GM21825 (cell line): Measurements from ENCODE around the gene TMIGD3.
"Not testable (repeated sequence)": the region's sequence is repeated elsewhere in the genome, so short reads cannot be mapped to it uniquely, and the experiment has no call there.

Source experiments
- ATAC-seq: cut with Tn5 transposase; IDR thresholded peaks from one replicate; pipeline ENCODE4 v1.9.1; 2021; ENCODE audit warnings: mild to moderate bottlenecking, moderate library complexity; ENCODE audit not compliant: unreplicated experiment

The TMIGD3 gene

DNA sequence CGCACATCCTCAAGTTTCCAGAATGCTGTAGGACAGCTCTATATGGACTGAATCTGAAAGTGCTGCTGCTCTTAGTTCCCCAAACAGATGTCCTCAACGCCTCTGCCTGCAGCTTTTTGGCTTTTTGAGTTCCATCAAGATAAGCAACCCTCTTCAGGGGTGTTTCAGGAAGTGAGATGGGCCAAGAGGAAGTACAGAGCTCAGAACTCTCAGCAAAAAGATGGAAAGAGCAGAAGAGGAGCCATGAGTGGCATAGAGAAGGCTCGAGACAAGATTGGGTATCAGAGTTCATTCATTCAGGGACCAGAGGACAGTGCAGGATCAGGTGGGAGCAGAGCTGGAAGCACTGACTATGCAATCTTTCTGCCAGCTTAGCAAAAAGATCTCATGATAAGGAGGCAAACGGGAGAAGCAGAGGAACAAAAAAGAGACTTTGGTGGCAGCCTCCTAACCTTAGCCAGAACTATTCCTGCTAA, at the start of gene TMIGD3, which contains the start of gene ADORA3:
TSS of gene TMIGD3 (minus strand) at position 49 of the 476 bp plus-strand sequence. CDS start 279 bp downstream, outside the sequence.
TSS of gene ADORA3 (minus strand) at position 49 of the 476 bp plus-strand sequence. CDS start 279 bp downstream, outside the sequence.
- no peak for ATAC-seq

DNA sequence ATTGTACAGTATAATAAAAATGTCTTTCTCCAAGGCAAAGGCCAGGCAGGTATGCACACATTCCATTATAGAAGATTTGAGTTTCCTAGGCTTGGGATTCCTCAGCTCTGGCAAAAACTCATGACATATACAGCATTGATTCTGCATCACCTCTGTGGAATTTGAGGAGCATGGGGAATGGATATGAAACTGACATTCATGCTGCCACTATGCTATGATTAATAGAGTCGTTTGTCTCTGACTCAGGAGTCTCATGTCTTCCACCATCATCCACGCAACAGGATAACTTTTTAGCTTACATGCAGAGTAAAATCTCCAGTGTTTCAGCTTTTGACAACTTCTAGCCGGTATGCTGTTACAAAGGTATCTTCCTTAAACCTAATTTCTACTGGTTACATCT, 49.8 kb upstream of the TMIGD3 start:
- ATAC-seq: no peak

DNA sequence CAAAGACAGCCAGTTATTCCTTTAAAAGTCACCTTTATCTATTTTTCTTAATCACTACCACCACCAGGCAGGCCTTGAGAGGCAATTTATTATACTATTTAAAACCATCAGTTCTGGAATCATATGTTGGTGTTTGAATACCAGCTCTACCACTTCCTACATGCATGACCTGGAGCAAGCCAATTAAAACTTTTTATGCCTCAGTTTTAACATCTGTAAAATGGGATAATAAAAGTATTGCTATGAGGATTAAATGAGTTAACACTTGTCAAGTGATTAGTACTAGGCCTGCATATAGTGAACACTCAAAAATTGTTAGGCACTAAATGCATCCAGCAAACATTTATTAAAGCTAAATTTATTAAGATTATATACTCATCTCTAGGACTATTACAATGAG, 49.2 kb upstream of the TMIGD3 start:
- no peak for ATAC-seq

DNA sequence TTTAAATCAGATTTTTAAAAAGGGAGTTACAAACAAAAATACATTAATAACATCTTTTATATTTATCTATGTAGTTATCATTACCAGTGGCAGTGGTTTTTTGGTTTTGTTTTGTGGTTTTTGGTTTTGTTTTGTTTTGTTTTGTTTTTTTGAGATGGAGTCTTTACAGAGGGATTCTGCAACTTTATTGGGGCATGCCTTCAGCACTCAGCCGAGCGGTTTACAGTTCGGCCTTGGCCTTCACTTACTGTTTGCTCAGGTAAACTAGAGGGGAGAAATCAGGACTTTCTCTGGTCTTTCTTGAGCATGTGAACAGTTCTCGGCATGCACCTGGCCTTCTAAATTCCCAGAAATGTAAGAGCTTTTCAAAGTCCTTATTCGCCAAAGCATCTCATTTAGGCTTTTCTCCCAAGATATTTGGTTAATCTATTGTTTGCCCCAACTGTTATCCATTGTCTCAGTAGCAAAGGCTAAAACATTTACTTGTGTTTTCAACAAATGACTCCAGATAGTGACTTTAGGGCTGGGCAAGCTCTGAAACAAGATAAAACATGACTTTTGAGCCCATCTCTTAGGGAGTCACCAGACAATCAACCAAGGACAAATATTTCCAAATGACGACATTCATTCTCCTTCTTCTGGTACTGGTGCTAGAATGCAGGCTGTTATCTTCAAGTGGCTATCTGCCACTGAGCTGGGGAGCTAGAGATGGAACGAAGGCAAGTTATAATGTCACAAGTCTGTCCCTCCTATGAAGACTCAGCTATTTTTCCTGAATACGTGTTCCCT, 48.4 kb upstream of the TMIGD3 start:
- ATAC-seq: no peak

DNA sequence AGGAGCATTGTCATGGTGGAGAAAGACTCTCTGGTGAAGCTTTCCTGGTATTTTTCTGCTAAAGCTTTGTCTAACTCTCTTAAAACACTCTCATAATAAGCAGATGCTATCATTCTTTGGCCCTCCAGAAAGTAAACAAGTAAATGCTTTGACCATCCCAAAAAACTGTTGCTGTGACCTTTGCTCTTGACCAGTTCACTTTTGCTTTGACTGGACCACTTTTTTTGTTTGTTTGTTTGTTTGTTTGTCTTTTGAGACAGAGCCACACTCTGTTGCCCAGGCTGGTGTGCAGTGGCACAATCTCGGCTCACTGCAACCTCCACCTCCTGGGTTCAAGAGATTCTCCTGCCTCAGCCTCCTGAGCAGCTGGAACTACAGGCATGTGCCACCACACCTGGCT, 44.4 kb upstream of the TMIGD3 start:
- not testable (repeated sequence) for ATAC-seq

DNA sequence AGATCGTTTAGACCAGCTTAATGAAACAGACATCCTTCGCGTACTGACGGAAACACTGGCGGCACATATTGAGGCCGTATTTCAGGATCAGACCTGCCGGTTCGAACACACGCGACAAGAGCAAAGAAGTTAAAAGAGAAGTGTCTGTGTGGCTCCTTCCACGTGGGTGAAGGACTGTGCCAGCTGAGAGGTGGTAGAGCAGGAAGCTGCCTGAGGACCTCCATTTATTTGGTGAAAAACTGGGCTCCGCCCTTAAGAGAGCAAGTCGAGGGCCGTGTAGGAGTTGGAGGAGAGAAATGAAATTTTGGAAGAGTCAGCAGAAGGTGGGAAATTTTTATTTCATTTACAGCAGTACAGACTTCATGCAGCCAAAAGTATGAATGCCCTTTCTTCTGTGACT, 38.8 kb upstream of the TMIGD3 start:
- ATAC-seq: no peak

DNA sequence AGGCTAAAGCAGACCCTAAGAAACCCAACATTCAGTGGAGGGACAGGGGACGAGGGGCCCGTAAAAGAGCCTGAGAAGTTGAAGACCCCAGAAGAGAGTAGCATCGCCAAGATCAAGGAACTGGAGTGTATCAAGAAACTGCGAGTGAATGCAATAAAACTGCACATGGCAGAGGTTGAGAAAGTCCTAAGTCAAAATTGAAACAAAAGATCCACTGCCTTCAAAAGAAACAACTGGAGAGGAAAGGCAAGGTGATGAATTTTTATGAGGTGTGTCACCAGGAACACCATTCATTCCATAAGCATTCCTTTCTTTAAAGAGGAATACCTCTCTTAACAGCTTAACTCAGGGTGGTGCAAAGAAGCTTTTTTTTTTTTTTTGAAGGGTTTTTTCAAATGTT, 38.3 kb upstream of the TMIGD3 start:
- no peak for ATAC-seq

DNA sequence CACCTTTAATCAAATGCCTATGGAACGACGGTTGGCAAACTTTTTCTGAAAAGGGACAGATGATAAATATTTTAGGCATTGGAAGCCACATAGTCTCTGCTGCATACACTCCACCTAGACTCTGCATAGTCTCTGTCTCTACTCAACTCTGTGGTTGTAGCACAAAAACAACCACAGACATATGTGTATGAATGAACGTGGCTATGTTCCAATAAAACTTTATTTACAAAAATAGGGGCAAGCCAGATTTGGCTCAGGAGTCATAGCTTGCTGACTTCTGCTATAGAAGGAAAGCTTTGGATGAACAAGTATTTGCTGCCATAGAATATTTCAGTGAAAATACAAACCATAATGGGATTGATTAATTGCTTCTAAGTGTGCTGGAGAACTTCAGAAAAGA, 37.5 kb upstream of the TMIGD3 start:
- no peak for ATAC-seq

DNA sequence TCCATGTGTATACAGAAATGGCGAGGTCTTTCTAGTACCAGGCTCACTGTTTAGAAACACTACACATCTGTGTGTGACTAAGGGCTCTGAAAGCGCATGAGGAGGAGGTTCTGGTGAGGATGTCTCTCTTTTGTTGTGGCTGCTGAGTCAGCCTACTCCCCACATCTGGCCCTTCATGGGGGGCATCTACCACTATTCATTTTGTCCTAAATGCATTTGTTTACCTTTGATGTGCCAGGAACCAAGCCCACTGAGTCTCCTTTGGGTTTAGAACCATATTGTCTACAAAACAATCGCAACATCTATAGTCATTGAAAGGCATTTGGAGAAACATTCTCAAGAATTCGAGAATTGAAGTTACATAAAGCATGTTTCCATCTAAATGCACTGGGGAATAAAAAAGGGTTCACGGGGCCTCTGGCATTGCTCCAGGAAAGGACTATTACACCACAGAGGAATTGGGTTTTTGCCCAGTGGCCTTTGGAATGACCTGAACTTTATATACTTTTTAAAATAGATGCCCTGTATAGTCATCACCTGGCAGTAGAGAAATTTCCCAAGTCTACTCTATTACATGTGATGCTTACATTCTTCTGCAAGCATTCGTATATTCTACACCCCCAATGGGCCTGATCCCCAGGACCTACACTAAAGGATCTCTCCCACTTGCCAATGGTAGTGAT, 35.1 kb upstream of the TMIGD3 start:
- no peak for ATAC-seq

DNA sequence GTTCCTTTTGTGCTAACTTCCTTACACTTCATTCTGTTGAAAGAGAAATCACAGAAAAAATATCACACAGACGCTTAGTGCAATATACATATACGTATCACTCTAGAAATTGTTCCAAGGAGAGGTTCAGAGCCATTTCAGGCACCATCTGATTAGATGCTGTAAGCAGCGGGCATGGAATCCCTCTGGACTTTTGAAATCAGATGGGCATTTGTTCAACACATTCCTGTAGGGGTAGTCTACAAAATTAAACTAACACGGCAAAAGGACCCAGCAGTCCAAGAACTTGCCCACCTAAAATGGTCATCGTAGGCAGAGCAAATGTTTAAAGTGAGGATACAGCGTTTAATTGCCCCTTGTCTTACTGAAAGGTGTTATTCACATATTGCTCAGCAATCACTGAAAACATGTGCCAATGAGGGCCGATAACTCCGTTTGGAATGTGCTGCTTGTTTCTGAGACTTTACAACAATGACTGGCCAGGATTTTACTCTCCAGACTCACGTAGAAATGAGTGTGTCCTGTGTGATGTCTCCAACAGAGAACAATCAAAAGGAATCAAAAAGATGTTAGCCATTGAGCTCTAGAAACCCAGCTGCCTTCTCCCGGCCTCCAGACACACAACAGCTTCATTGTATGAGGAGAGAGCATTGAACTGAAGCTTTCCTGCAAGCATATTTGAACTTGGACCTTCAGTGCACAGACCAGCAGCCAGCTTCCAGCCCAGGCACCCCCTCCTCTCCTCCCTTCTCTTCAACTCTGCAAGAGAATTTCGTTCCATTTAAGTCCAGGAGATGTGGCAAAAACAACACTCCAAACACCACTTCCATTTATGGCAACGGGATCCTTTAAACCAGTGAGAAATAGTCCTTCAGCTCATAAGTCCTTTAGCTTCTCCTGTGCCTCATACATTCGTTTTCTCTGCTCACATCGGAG, 32.1 kb upstream of the TMIGD3 start:
- ATAC-seq: no peak

DNA sequence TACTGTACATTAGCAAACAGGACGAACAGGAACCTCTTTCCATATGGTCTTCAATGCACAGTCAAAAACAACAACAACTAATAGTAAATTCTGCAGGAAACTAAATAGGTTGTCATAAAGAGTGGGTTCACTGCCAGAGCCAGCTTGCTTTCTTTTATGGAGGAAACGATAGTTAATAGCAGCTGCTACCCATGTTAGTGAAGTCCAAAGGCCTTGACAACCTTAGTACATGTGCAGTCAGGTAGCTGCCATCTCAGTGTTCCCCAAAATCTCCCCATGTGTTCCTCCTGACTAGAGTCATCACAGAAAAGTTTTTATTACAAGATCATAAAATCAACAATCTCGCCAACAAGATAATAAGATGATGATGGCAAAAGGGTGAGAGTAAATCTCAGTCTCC, 16.6 kb upstream of the TMIGD3 start:
- ATAC-seq: no peak

DNA sequence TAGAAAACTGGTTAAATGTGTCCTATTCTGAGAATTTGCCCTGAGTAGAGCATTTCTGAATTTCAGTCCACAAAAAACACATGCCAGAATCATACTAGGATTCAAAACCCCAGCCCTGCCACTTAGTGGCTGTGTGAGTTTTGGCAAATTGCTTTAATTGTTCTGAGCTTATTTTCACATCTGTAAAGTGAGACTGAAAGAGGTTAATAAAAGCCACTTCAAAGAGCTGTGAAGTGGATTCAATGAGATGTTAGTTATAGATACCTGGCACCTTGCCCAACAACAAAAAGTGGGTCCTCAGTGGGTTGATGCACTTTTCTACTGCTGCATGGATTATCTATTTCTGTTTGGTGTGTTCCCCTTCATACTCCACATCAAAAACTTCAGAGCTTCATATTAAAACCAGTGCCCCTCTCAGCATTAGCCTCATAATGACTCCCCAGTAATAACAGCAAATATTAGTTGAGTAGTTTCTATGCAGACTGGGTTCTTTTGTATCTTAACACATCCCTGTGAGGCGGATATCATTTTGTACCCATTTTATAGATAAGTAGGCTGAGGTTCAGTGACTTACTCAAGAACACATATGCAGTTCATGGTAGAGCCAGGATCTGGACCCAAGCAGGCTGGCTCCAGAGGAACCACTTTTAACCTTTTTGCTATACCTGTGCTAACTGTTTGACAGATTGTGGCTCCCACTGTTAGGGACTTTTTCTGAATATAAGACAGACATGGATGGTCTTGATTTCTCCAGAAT, 14.2 kb upstream of the TMIGD3 start:
- ATAC-seq: no peak

DNA sequence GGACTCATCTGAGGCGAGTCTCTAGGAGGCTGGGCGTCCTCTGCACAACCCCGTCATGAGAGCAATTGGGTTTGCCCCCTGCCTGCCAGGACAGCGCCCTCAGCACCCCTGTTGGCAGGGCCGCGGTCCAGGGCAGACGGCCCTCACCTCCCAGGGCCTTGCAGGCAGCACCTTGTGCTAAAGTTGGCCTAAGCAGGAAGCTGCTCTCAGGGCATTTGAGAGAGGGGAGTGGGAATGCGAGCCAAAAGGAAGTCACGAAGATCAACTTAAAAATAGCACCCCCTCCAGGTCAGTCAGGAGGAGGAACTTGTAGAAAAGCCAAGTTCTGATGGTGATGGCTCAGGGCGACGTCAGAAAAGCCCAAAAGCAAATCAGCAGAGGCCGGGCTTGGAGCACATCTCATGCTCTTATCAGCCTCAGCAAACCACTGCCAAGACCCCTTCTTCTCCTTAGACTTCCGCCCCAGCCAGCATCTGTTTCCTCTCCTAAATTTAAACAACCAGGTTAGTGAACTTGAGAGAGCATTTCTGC, 12.6 kb upstream of the TMIGD3 start:
- no peak for ATAC-seq

DNA sequence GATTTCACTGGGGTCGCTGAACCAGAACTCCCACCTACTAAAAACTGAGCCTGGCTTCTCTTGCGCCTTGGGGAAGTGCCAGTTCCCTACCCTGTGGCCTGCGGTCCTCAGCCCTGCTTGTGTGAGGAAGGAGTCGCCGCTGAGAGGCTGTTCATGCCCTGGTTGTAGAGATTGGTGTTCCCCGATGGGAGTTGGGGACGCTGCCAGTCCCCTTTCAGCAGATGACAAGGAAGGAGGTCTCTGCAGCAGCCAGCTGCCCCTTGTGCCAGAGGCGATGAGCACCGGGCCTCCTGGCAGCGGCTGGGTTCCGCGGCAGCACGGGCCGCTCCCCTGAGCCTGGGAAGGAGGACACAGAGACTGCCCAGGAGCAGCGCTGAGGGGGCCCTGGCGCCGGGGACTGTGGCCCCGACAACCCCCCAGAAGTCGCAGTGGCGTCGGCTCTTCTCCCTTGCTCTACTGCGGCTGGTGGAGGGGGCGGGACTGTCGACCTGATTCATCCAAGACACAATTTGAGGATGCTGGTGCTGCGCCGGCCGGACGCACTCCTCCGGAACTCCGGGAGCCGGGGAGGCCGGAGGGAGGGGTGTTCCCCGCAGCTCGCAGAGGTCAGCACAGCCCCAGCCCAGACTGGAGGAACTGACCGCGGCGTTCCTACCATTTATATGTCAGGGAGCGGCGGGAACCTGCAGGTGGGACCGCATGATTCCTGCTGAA, 12.0 kb upstream of the TMIGD3 start:
- ATAC-seq: no peak

DNA sequence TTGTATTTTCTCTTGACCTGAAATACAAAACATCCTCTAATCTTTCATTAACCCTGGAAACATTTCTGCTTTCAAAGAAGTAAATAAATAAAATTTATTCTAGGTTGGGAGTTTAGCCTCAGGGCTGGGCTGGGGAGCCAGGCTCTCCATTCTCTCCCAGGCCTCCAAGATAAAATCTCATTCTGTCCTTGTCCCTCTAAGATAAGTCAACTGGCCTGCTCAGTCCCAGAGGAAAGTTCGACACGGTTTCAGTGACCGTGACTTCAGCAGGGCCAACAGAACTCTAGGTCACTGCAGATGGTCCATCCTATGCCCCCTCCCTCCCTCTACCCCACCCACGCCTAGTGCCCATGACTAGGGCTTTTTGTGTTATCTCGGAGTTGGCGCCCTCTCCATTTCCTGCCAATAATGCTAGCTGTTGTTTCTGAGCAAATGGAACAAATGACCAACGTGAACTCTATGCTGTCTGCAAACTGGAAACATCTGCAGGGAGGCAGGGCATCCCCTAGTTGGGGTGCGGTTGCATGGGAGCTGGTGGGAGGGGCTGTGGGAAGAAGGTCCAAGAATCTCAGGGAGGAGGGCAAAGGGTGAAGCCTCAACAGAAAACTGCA, 10.1 kb upstream of the TMIGD3 start:
- ATAC-seq: no peak

DNA sequence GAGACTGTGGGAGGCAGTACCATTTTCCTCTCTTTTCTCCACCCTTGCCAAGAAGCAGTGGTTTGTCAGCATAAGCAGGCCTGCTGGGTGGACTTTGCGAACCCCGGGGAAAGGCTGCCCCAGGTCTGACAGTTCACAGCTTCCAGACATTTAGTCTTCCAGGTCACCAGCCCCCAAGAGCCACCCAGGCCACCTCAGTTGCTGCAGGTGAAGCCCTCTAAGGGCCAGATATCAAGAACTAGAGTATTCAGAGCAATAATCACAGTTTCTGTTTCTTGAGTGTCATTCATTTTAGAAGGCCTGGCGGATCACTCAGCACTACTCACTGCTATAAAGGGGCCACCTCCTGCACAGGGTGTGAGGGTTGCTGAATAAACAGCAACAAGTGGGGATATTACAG, 9.5 kb upstream of the TMIGD3 start:
- no peak for ATAC-seq

DNA sequence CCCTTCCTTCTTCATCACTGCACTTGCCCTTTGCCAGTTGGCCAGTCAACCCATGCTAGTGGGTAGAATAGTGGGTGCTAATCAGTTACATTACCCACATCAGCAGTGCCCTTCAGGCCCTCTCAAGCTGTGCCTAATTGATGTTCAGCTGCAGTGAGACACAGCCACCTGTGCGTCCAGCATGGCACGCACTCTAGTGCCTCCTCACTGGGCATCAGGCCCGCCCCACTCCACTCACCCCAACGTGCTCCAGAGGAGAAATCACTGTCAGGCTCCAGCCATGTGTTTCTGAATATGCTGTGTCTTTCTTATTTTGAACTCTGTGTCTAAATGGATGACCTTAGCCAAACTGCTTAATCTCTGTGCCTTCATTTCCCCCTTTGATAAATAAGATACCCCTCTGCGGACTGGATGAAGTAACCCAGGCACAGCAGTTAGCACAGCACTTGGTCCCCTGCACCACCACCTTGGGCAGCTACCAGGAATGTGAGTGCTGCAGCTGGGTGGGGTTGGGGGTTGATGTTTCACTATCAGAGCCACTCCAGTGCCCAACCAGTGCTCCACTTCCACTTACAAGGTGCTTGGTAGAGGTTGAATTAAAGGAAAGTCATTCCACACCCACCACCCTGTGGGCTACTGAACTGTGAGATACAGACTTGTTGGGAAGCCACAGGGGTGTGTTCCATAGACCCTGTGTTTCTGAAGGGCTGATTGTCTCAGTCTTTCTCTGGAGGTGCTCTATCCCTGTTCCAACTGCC, 8.9 kb upstream of the TMIGD3 start:
- ATAC-seq: no peak

DNA sequence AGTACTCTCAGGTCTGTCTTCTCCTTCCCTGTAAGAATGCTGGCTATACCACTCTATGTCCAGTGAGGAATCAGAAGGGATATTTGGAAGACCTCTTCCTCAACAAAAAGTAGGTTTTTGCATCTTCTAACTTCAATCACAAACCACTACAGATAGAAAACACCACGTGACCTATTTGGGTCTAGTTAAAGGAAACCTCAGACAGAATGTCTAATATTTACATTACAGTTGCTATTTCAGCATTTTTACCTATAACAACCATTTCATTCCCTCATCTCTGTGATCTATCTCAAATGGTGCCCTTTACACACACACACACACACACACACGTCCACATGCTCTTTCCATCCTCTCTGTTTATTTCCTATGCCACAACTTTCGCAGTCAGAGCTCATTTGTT, 7.9 kb upstream of the TMIGD3 start:
- ATAC-seq: no peak
